Measurements from ENCODE around the gene CYP46A1. TPM values are rescaled to one million over a fixed set of nuclear protein-coding genes. Genes with fewer than 3 reads are reported as not detected.

CYP46A1 gene
- total RNA-seq, 1 experiment from 2014 or later = 0.59 TPM

- H3K18ac ChIP-seq (ENCODE audit: insufficient read length, low read depth, low read length) = no peak overlapping the region
- DNase-seq = no peak
- WGBS (ENCODE audit: extremely low coverage, insufficient read length, low lambda C conversion rate) = no CpG with 5 or more reads among the region's 10 CpGs
- H3K23ac ChIP-seq (ENCODE audit: insufficient read length, low read depth, low read length) = no peak overlapping the region
- no peaks in the 10 kb centered on the region for H3K79me1 ChIP-seq (ENCODE audit: insufficient read depth, low read depth, low read length, poor library complexity, severe bottlenecking)
- Mint-ChIP-seq H3K36me3 (ENCODE audit: insufficient read depth in 1 of 3, low read depth in 3 of 3) (peaks cover 3 to 10% (median 8%) of the 10 kb centered on the region in 3 experiments; a peak in 3 of 7 replicates), H3K4me3 (no peak overlapping the region), H3K27me3 (ENCODE audit: low read depth) (peaks cover 7% of the 10 kb centered on the region), H3K27ac (no peak overlapping the region), H3K9me3 (peaks cover 15 to 23% of the 10 kb centered on the region in 2 experiments; a peak in 4 of 5 replicates), H3K4me1 (peaks cover 27 to 29% of the 10 kb centered on the region in 2 experiments)
- H3K9ac ChIP-seq (ENCODE audit: extremely low read depth, insufficient read length, low read length) = no peak overlapping the region
- H3K56ac ChIP-seq (ENCODE audit: insufficient read length, low read depth, low read length) = no peak overlapping the region
- no peak for TF ChIP-seq CTCF (conservative IDR thresholded peaks at IDR 0.05)
- H3T11ph ChIP-seq (ENCODE audit: low read length) = no peak overlapping the region
- H4K5ac ChIP-seq (ENCODE audit: insufficient read length, low read depth, low read length) = no peak overlapping the region
- H3K23me2 ChIP-seq (ENCODE audit: insufficient read length, low read depth, low read length, poor library complexity, severe bottlenecking) = no peaks in the 10 kb centered on the region
- no peak overlapping the region for H2BK12ac ChIP-seq (ENCODE audit: insufficient read length, low read depth, low read length)
- no peak overlapping the region for H2AFZ ChIP-seq (ENCODE audit: low read length)
- H2BK5ac ChIP-seq (ENCODE audit: insufficient read length, low read length) = no peak overlapping the region
- no peak overlapping the region for H3K4me2 ChIP-seq (ENCODE audit: insufficient read depth, insufficient read length, low read length)
- H2BK120ac ChIP-seq (ENCODE audit: low read depth, low read length, poor library complexity, severe bottlenecking) = no peak overlapping the region
- no peak overlapping the region for H2BK20ac ChIP-seq (ENCODE audit: low read depth, low read length, poor library complexity, severe bottlenecking)
- H3K14ac ChIP-seq (ENCODE audit: insufficient read depth, low read length) = no peak overlapping the region; the same call in 1 of the 2 replicates
- H3K4ac ChIP-seq (ENCODE audit: low read depth, low read length) = no peak overlapping the region
- no peak overlapping the region for H3K27ac ChIP-seq (ENCODE audit: insufficient read length, low read depth, low read length)
- no peaks in the 10 kb centered on the region for H3K79me2 ChIP-seq (ENCODE audit: insufficient read depth, low read length)
- no peaks in the 10 kb centered on the region for H4K20me1 ChIP-seq (ENCODE audit: control insufficient read depth, insufficient read depth, insufficient read length)
- H2BK15ac ChIP-seq (ENCODE audit: low read depth, low read length) = no peak overlapping the region
- peaks cover 8% of the 10 kb centered on the region for H3K9me3 ChIP-seq (ENCODE audit: control insufficient read depth, low read depth, low read length)
- H4K8ac ChIP-seq (replicated peaks; ENCODE audit: insufficient read length, low read depth, low read length) = no peak overlapping the region
- H3K27me3 ChIP-seq (ENCODE audit: insufficient read depth, low read length) = no peaks in the 10 kb centered on the region
- H2AK5ac ChIP-seq (ENCODE audit: insufficient read length, low read length) = no peak overlapping the region
- no peak overlapping the region for H4K91ac ChIP-seq (ENCODE audit: insufficient read length, low read depth, low read length)
- no peaks in the 10 kb centered on the region; the same call in 1 of the 2 replicates for H3K4me1 ChIP-seq (ENCODE audit: insufficient read depth, low read length)
Observed at GRCh38 chr14:99675951-99676350, 8.1 kb upstream of the CYP46A1 start.

Measured in H9 (cell line).